PFSK-1 (cell line): Measurements from ENCODE around the gene CACNA1F.

Experiments used
- FOXP2 ChIP-seq: optimal IDR thresholded peaks from 2 replicates; pipeline ENCODE3; 2011; ENCODE audit warnings: borderline replicate concordance, control low read depth, inconsistent platforms; ENCODE audit not compliant: insufficient read depth; ENCODE audit errors: extremely low read length, extremely low read depth
- POLR2AphosphoS5 ChIP-seq: IDR thresholded peaks from 2 replicates; pipeline ENCODE4 v1.6.1; 2012; ENCODE audit warnings: low read depth, mild to moderate bottlenecking, control low read depth, low read length, moderate library complexity
- SIN3A ChIP-seq: IDR thresholded peaks from 2 replicates; pipeline ENCODE4 v1.6.1; 2012; ENCODE audit warnings: mild to moderate bottlenecking, low read length, moderate library complexity, borderline replicate concordance; ENCODE audit not compliant: insufficient read depth
- TAF1 ChIP-seq: IDR thresholded peaks from 2 replicates; pipeline ENCODE4 v1.6.1; 2012; ENCODE audit warnings: low read length, control low read depth, borderline replicate concordance; ENCODE audit not compliant: insufficient read depth
- TF ChIP-seq, protein P1 (sequence below), 2 experiments: IDR thresholded peaks; 2 replicates each; pipeline versions ENCODE4 v1.6.1 to v1.8.0; 2011 to 2012; ENCODE audit warnings: low read depth in 2 of 2, low read length in 2 of 2, control low read depth in 1 of 2, inconsistent platforms in 1 of 2, mild to moderate bottlenecking in 1 of 2, moderate library complexity in 1 of 2; ENCODE audit not compliant: insufficient read depth in 1 of 2

CACNA1F gene

DNA sequence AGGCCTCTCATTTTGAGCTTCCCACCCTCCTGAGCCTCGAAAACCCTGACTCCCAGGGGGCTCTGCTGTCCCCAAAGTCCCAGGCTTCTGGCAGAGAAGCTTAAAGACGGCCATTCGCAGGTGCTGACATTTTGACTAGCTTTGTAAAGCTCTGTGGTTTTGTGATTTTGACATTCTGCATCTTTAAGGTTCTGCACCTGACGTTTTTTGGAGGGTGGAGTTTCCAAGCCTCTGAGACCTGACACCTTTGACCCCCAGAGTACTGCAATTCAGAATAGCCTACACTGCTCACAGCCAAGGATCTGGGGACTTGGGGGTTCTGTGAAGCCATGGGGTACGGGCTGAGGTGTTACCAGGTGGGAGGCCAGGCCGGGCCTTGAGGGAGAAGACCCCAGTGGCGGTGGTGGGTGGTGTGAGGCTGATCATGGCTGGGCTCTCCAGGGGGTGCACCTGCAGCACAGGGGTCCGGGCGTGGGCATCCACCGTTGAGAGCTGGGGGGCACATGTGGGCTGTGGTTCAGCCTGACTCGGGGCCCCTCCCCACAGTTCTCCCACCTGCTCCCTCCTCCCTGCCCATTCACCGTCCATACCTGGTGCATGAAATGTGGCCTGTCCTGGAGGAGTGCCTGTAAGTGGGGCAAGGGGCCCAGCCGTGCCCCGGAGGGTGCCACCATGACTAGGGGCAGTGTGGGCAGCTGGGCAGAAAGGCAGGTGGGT lies 24.1 kb upstream of the CACNA1F start:
- TF ChIP-seq, protein P1, sequence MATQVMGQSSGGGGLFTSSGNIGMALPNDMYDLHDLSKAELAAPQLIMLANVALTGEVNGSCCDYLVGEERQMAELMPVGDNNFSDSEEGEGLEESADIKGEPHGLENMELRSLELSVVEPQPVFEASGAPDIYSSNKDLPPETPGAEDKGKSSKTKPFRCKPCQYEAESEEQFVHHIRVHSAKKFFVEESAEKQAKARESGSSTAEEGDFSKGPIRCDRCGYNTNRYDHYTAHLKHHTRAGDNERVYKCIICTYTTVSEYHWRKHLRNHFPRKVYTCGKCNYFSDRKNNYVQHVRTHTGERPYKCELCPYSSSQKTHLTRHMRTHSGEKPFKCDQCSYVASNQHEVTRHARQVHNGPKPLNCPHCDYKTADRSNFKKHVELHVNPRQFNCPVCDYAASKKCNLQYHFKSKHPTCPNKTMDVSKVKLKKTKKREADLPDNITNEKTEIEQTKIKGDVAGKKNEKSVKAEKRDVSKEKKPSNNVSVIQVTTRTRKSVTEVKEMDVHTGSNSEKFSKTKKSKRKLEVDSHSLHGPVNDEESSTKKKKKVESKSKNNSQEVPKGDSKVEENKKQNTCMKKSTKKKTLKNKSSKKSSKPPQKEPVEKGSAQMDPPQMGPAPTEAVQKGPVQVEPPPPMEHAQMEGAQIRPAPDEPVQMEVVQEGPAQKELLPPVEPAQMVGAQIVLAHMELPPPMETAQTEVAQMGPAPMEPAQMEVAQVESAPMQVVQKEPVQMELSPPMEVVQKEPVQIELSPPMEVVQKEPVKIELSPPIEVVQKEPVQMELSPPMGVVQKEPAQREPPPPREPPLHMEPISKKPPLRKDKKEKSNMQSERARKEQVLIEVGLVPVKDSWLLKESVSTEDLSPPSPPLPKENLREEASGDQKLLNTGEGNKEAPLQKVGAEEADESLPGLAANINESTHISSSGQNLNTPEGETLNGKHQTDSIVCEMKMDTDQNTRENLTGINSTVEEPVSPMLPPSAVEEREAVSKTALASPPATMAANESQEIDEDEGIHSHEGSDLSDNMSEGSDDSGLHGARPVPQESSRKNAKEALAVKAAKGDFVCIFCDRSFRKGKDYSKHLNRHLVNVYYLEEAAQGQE (IDR thresholded peaks at IDR 0.05; ENCODE audit: insufficient read depth in 1 of 2, low read depth in 2 of 2, low read length in 2 of 2): no peak
- TF ChIP-seq SIN3A (no peak), FOXP2 (no peak), POLR2AphosphoS5 (no peak), TAF1 (no peak)

DNA sequence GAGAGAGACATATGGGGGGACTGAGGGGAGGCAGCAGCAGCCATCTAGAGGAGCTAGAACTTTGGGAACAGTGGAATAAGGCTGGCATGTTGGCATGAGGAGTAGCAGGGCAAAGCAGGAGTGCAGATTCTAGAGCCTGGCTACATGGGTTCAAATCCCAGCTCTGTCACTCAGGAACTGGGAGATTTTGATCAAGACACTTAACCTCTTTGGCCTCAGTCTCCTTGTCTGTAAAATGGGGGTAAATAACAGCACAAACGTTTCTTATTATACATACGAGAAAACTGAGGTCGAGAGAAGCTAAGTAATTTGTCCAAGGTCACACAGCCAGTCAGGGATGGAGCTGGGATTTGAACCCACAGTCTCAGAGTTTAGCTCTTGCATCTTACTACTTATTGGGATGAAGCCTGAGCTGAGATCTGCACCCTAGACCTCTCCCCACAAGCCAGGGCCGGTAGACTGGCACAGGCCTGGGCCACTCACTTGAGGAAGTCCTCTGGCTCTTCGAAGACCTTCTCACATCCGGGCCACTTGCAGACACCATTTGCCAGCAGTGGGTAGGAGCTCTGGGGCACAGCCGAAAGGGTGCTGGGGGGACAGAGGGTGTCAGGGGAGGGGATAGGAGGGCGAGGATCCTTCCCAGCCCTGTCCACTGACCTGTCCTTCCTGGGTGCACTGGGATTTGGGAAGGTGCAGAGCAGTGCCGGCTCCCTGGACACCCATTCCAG lies 23.3 kb upstream of the CACNA1F start:
- TF ChIP-seq SIN3A: no peak
- TF ChIP-seq, protein P1 (IDR thresholded peaks at IDR 0.05; ENCODE audit: insufficient read depth in 1 of 2, low read depth in 2 of 2, low read length in 2 of 2): no peak
- TF ChIP-seq TAF1: no peak
- no peak for TF ChIP-seq FOXP2
- TF ChIP-seq POLR2AphosphoS5: no peak

DNA sequence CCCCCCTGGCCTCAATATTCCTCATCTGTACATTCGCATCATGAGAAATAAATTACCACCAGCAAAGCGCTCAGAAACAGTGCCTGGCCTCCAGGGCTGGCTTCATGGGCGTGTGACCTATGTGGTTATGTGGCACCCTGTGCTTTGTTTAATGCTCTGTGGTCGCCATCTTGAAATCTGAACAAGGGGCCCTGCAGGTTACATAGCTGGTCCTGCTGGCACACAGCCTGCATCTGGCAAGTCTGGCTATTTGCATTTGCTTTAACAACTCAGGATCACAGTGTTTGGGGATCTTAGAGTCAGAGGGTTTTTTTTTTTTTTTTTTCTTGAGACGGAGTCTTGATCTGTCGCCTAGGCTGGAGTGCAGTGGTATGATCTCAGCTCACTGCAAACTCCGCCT lies 21.5 kb upstream of the CACNA1F start:
- no peak for TF ChIP-seq SIN3A
- TF ChIP-seq FOXP2: no peak
- TF ChIP-seq TAF1: no peak
- TF ChIP-seq, protein P1 (IDR thresholded peaks at IDR 0.05; ENCODE audit: insufficient read depth in 1 of 2, low read depth in 2 of 2, low read length in 2 of 2): no peak
- TF ChIP-seq POLR2AphosphoS5: no peak

DNA sequence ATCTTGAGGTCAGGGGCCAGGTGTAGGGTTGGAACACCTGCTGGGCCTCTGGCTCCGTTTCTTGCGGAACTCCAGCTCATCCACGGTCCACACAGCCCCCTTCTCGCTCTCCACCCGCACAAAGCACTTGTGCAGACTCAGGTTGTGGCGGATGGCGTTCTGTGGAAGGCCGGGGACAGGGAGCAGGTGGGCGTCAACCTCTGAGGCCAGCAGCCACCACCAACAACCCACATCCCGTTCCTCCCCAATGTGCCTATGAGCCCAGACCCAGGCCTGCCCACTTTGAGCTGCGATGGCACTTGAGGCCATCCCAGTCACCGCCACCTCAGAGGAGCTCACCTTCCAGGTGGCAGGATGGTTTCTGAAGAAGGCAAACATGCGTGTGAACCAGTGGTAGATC lies 18.2 kb upstream of the CACNA1F start:
- TF ChIP-seq SIN3A (no peak), POLR2AphosphoS5 (no peak), FOXP2 (no peak), TAF1 (no peak)
- TF ChIP-seq, protein P1 (IDR thresholded peaks at IDR 0.05; ENCODE audit: insufficient read depth in 1 of 2, low read depth in 2 of 2, low read length in 2 of 2): no peak
